ENCODE results near the gene RBM33.

The RBM33 gene

GRCh38 chr7:155775691-155776090 lies 131.2 kb downstream of the RBM33 start:
- Histone ChIP-seq H3K9me3 (ENCODE audit: severe bottlenecking) (no peaks in the 10 kb centered on the region), H3K36me3 (ENCODE audit: low read depth) (peaks cover 66% of the 10 kb centered on the region), H3K4me3 (ENCODE audit: severe bottlenecking) (no peak overlapping the region), H3K27ac (ENCODE audit: poor library complexity, severe bottlenecking) (no peak overlapping the region), H3K4me1 (ENCODE audit: insufficient read depth, poor library complexity, severe bottlenecking) (no peaks in the 10 kb centered on the region), H3K27me3 (ENCODE audit: insufficient read depth, poor library complexity, severe bottlenecking) (no peaks in the 10 kb centered on the region)
- no peak for DNase-seq (ENCODE audit: low spot score)
- ATAC-seq (ENCODE audit: low read depth): no peak
- TF ChIP-seq CTCF (IDR thresholded peaks at IDR 0.05; ENCODE audit: poor library complexity, severe bottlenecking): no peak

GRCh38 chr7:155776606-155777005 lies 132.1 kb downstream of the RBM33 start:
- H3K9me3 ChIP-seq (ENCODE audit: severe bottlenecking): no peaks in the 10 kb centered on the region
- H3K36me3 ChIP-seq (ENCODE audit: low read depth): peaks cover 57% of the 10 kb centered on the region
- ATAC-seq (ENCODE audit: low read depth) (no peak), DNase-seq (ENCODE audit: low spot score) (no peak)
- H3K27me3 ChIP-seq (ENCODE audit: insufficient read depth, poor library complexity, severe bottlenecking): no peaks in the 10 kb centered on the region
- H3K4me3 ChIP-seq (ENCODE audit: severe bottlenecking): no peak overlapping the region
- no peak for TF ChIP-seq CTCF (IDR thresholded peaks at IDR 0.05; ENCODE audit: poor library complexity, severe bottlenecking)
- H3K4me1 ChIP-seq (ENCODE audit: insufficient read depth, poor library complexity, severe bottlenecking): no peaks in the 10 kb centered on the region
- H3K27ac ChIP-seq (ENCODE audit: poor library complexity, severe bottlenecking): no peak overlapping the region

GRCh38 chr7:155778349-155778748 lies 133.9 kb downstream of the RBM33 start:
- H3K27ac ChIP-seq (ENCODE audit: poor library complexity, severe bottlenecking): no peak overlapping the region

GRCh38 chr7:155780884-155781283 lies 136.4 kb downstream of the RBM33 start:
- DNase-seq (ENCODE audit: low spot score): no peak
- no peak overlapping the region for H3K4me3 ChIP-seq (ENCODE audit: severe bottlenecking)
- H3K27ac ChIP-seq (ENCODE audit: poor library complexity, severe bottlenecking): no peak overlapping the region
- no peak for TF ChIP-seq CTCF (IDR thresholded peaks at IDR 0.05; ENCODE audit: poor library complexity, severe bottlenecking)
- no peaks in the 10 kb centered on the region for H3K27me3 ChIP-seq (ENCODE audit: insufficient read depth, poor library complexity, severe bottlenecking)
- no peak for ATAC-seq (ENCODE audit: low read depth)
- no peaks in the 10 kb centered on the region for H3K4me1 ChIP-seq (ENCODE audit: insufficient read depth, poor library complexity, severe bottlenecking)
- H3K36me3 ChIP-seq (ENCODE audit: low read depth): peaks cover 20% of the 10 kb centered on the region
- no peaks in the 10 kb centered on the region for H3K9me3 ChIP-seq (ENCODE audit: severe bottlenecking)

More at GRCh38 chr7:155778349-155778748, 133.9 kb downstream of the RBM33 start:
- H3K27me3 ChIP-seq (ENCODE audit: insufficient read depth, poor library complexity, severe bottlenecking): no peaks in the 10 kb centered on the region
- no peak for ATAC-seq (ENCODE audit: low read depth)
- no peaks in the 10 kb centered on the region for H3K9me3 ChIP-seq (ENCODE audit: severe bottlenecking)
- H3K4me3 ChIP-seq (ENCODE audit: severe bottlenecking): no peak overlapping the region
- no peak for TF ChIP-seq CTCF (IDR thresholded peaks at IDR 0.05; ENCODE audit: poor library complexity, severe bottlenecking)
- DNase-seq (ENCODE audit: low spot score): no peak
- H3K36me3 ChIP-seq (ENCODE audit: low read depth): peaks cover 42% of the 10 kb centered on the region
- no peaks in the 10 kb centered on the region for H3K4me1 ChIP-seq (ENCODE audit: insufficient read depth, poor library complexity, severe bottlenecking)

GRCh38 chr7:155781433-155781832 lies 137.0 kb downstream of the RBM33 start:
- Histone ChIP-seq H3K4me1 (ENCODE audit: insufficient read depth, poor library complexity, severe bottlenecking) (no peaks in the 10 kb centered on the region), H3K27me3 (ENCODE audit: insufficient read depth, poor library complexity, severe bottlenecking) (no peaks in the 10 kb centered on the region), H3K9me3 (ENCODE audit: severe bottlenecking) (no peaks in the 10 kb centered on the region), H3K36me3 (ENCODE audit: low read depth) (peaks cover 19% of the 10 kb centered on the region), H3K4me3 (ENCODE audit: severe bottlenecking) (no peak overlapping the region), H3K27ac (ENCODE audit: poor library complexity, severe bottlenecking) (no peak overlapping the region)
- no peak for DNase-seq (ENCODE audit: low spot score)
- no peak for TF ChIP-seq CTCF (IDR thresholded peaks at IDR 0.05; ENCODE audit: poor library complexity, severe bottlenecking)
- no peak for ATAC-seq (ENCODE audit: low read depth)
